Kasumi-1 (cell line): ENCODE results near the gene ANAPC1.
"Not testable (repeated sequence)": the region's sequence is repeated elsewhere in the genome, so short reads cannot be mapped to it uniquely, and the experiment has no call there.

Experiments used
- DNase-seq, 2 experiments: peaks; one replicate each; lab custom pipeline; 2025; lab: John Stamatoyannopoulos, UW

The ANAPC1 gene

GRCh38 chr2:111883661-111884591 is at the start of gene ANAPC1:
Gene ANAPC1, minus strand, starts transcription at chr2:111884193. Its CDS starts 3,368 bp downstream, at chr2:111880825.
- DNase-seq: peak; percentile 75 to 87

GRCh38 chr2:111932841-111933291 is 48.9 kb upstream of the ANAPC1 start:
- no peak for DNase-seq

GRCh38 chr2:111930875-111931274 is 46.9 kb upstream of the ANAPC1 start:
- no peak for DNase-seq

- DNase-seq: no peak
These were observed 46.4 kb upstream of the ANAPC1 start for GRCh38 chr2:111930409-111930808.

GRCh38 chr2:111927723-111928122 is 43.7 kb upstream of the ANAPC1 start:
- DNase-seq: no peak

- DNase-seq: no peak
These were observed 40.7 kb upstream of the ANAPC1 start for GRCh38 chr2:111924617-111925107.

- DNase-seq: no peak
These were observed 39.3 kb upstream of the ANAPC1 start for GRCh38 chr2:111923276-111923804.

GRCh38 chr2:111919794-111920608 is 36.0 kb upstream of the ANAPC1 start:
- peak in 1 of 2 experiments; percentile 14 for DNase-seq

- DNase-seq: no peak
These were observed 35.4 kb upstream of the ANAPC1 start for GRCh38 chr2:111919365-111919764.

- DNase-seq: no peak
These were observed 34.4 kb upstream of the ANAPC1 start for GRCh38 chr2:111918383-111918806.

- no peak for DNase-seq
These were observed 33.1 kb upstream of the ANAPC1 start for GRCh38 chr2:111917106-111917505.

GRCh38 chr2:111912547-111912946 is 28.6 kb upstream of the ANAPC1 start:
- DNase-seq: no peak

- DNase-seq: not testable (repeated sequence)
These were observed 27.4 kb upstream of the ANAPC1 start for GRCh38 chr2:111911295-111911977.

GRCh38 chr2:111910609-111911277 is 26.8 kb upstream of the ANAPC1 start:
- no peak for DNase-seq

GRCh38 chr2:111909997-111910396 is 26.0 kb upstream of the ANAPC1 start:
- DNase-seq: not testable (repeated sequence)

- DNase-seq: no peak
These were observed 25.1 kb upstream of the ANAPC1 start for GRCh38 chr2:111909079-111909478.

- no peak for DNase-seq
These were observed 24.6 kb upstream of the ANAPC1 start for GRCh38 chr2:111908578-111908977.

GRCh38 chr2:111905990-111906735 is 22.2 kb upstream of the ANAPC1 start:
- no peak for DNase-seq

- DNase-seq: not testable (repeated sequence)
These were observed 21.5 kb upstream of the ANAPC1 start for GRCh38 chr2:111905475-111905869.
